Right cardiac atrium (tissue), 5 donors: ENCODE measurements around the gene KCTD19. TPM values are rescaled to one million over a fixed set of nuclear protein-coding genes. Genes with fewer than 3 reads are reported as not detected.
A peak's percentile ranks its signal among the peaks of the same experiment; 100 is the strongest.

ENCODE experiments used
- ATAC-seq, 2 donors: fragments of 200-7000 bp; cut with Tn5 transposase; one replicate each; pipeline versions ENCODE4 v1.8.0 to v1.9.1; 2020; ENCODE audit warnings: moderate library complexity in 2 of 2, mild to moderate bottlenecking in 1 of 2
- DNase-seq, 3 donors: peaks; one replicate each; pipeline ENCODE4 v3.0.0-alpha.2; 2020
- H3K27ac ChIP-seq: one replicate; pipeline ENCODE4 v1.5.1; 2013; ENCODE audit warnings: mild to moderate bottlenecking, low read length, control low read depth, moderate library complexity
- H3K27me3 ChIP-seq: one replicate; pipeline ENCODE4 v1.6.1; 2013; ENCODE audit not compliant: control insufficient read depth, insufficient read depth
- H3K4me1 ChIP-seq: one replicate; pipeline ENCODE4 v1.6.1; 2013; ENCODE audit warnings: low read length; ENCODE audit not compliant: control insufficient read depth, insufficient read depth
- H3K4me3 ChIP-seq: one replicate; pipeline ENCODE4 v1.5.1; 2013; ENCODE audit warnings: low read length, control low read depth
- H3K9me3 ChIP-seq: one replicate; pipeline ENCODE4 v1.6.1; 2013; ENCODE audit warnings: low read length; ENCODE audit not compliant: control insufficient read depth
- WGBS: extraction: QIAGEN DNeasy Blood & Tissue Kit; methylation state at CpG from one replicate; pipeline ENCODE4 v1.1.7; 2013; 5-methylcytosine and 5-hydroxymethylcytosine counted together
- intact Hi-C, 4 donors: fragments of 100-400 bp; cut with DNase I; formaldehyde crosslinking; loops; one replicate each; pipeline versions ENCODE4 v1.11.0 to v1.14.0; 2022 to 2023
- polyA plus RNA-seq: library from polyadenylated mRNA; stranded (reverse); fragments of 200-250 nt; gene quantifications from one replicate; pipeline ENCODE4 v1.2.3, GENCODE V29; 2013
- total RNA-seq, 4 donors: library from RNA; stranded (reverse); fragmentation: NEBNext Ultra II Directional; extraction: Animal tissue kit (Norgen Biotek cat#: 25700); gene quantifications; one replicate each; pipeline ENCODE4 v1.2.1, GENCODE V29; 2021
- donor health status: healthy with polysubstance abuse.
- donor health status: DM: no; HTN: yes; CAD: no.
- donor health status: DM: no; HTN: no; CAD: no.
- donor health status: DM: no; HTN: yes; CAD: no; lungs with severe emphysema.
- donor health status: DM: yes; HTN: yes; CAD: no.

The KCTD19 gene
- total and polyA plus RNA-seq, 5 donors, result 0.06 to 0.07 TPM; not detected in 3

- Histone ChIP-seq H3K9me3 (no peaks in the 10 kb centered on the region), H3K27ac (no peak overlapping the region), H3K27me3 (no peaks in the 10 kb centered on the region), H3K4me3 (no peak overlapping the region), H3K4me1 (no peaks in the 10 kb centered on the region)
- intact Hi-C loops, result no loop called here
- ATAC-seq (no peak), DNase-seq (no peak)
These were observed 8.7 kb downstream of the KCTD19 start for GRCh38 chr16:67317853-67318252.

DNA sequence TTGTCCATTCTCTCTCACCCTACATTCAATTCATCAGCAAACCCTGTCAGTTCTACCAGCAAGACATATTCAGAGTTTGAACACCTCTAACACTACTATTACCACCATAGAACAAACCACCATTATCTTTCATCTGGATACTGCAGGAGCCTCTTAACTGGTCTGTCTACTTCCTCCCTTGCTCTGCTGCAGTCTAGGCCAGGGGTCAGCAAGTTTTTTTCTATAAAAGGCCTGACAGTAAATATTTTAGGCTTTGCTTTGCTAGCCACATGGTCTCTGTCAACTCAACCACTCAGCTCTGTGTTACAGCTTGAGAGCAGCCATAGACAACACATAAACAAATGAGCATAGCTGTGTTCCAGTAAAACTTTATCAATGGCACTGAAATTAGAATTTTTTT, 13.8 kb downstream of the KCTD19 start:
- Histone ChIP-seq H3K4me1 (no peaks in the 10 kb centered on the region), H3K27ac (no peak overlapping the region), H3K27me3 (no peaks in the 10 kb centered on the region), H3K4me3 (no peak overlapping the region), H3K9me3 (no peaks in the 10 kb centered on the region)
- DNase-seq, result no peak
- ATAC-seq, result no peak
- intact Hi-C loops, result no loop called here

- no peak overlapping the region for H3K4me3 ChIP-seq
- no peaks in the 10 kb centered on the region for H3K9me3 ChIP-seq
- H3K27ac ChIP-seq, result no peak overlapping the region
- DNase-seq (peak in 2 of 3 donors; percentile 57 to 66), ATAC-seq (peak; percentile 85 to 96)
- no peaks in the 10 kb centered on the region for H3K4me1 ChIP-seq
- no peaks in the 10 kb centered on the region for H3K27me3 ChIP-seq
- intact Hi-C loops, result no loop called here
- 47% methylated on average over 5 of the region's 5 CpGs for WGBS
These were observed 14.7 kb downstream of the KCTD19 start for GRCh38 chr16:67311607-67312488.

- Histone ChIP-seq H3K27ac (no peak overlapping the region), H3K9me3 (no peaks in the 10 kb centered on the region), H3K27me3 (no peaks in the 10 kb centered on the region), H3K4me1 (no peaks in the 10 kb centered on the region), H3K4me3 (no peak overlapping the region)
- intact Hi-C loops, result no loop called here
- WGBS, result 92% methylated on average over 3 of the region's 3 CpGs
- DNase-seq (no peak), ATAC-seq (no peak)
These were observed 16.0 kb downstream of the KCTD19 start for GRCh38 chr16:67310561-67310960.

DNA sequence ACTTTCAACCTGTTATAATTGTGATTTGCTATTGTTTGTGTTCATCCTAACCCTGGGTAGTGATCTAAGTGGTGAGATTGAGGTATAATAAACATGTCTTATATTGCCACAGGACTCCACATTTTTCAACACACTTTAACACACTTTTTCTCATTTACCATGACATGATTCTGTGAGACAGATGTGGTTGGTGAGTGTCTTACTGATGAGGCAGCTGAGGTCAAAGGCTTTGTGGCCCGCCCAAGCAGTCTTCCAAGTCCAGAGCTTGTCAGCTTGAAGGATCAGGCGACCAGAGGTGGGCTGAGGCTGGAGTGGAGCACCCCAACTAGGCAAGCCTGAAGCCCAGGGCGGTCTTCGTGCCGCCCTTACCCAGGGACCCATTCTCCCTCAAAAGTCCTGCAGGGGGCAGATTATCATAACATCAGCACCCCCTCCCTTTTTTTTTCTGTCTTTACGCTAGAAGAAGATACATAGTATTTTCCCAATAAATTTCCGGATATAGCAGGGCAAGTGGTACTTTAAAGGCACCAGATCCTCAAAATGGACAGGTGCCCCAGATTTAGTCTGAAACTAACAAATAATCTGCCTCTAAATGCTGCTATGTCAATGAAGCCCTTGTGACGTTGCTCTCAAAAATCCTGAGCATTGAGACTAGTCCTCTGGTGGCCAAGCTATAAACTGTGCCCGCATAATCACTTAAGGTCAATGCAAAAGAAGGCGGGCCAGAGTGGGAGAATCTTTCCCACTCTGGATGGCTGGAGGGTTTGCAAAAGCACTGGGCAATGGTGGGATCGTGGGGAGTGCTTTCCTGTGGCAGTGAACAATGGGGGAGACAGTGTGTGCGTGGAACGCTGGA, 21.1 kb downstream of the KCTD19 start:
- intact Hi-C loops, result no loop called here
- H3K4me3 ChIP-seq, result no peak overlapping the region

DNA sequence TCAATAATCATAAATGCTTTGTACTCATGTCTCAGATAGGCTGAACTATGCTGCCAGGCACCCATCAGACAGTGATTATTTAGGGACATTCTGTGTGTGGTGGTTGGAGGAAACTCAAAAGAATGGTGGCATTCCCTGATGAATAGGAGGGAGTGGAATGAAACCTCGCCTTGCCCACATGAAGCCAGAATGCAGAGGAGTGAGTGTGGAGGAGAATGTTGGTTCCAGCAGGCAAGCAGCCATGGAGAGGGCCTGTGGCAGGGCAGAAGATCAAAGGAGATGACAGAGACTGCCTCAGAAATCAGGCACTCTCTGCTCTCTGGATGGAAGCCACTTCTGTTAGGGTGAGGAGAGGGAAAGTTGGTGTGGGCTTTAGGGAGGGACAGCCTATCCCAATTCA, 22.5 kb downstream of the KCTD19 start:
- DNase-seq, result no peak
- intact Hi-C loops, result no loop called here
- 58% methylated on average over 1 of the region's 1 CpG for WGBS
- no peaks in the 10 kb centered on the region for H3K27me3 ChIP-seq
- H3K27ac ChIP-seq, result no peak overlapping the region
- H3K9me3 ChIP-seq, result no peaks in the 10 kb centered on the region
- ATAC-seq, result no peak
- peaks cover 4% of the 10 kb centered on the region for H3K4me1 ChIP-seq
- H3K4me3 ChIP-seq, result no peak overlapping the region

More for the DNA sequence above, 21.1 kb downstream of the KCTD19 start:
- H3K27me3 ChIP-seq, result no peaks in the 10 kb centered on the region
- 88% methylated on average over 13 of the region's 13 CpGs for WGBS
- H3K4me1 ChIP-seq, result peaks cover 4% of the 10 kb centered on the region
- no peaks in the 10 kb centered on the region for H3K9me3 ChIP-seq
- DNase-seq (no peak), ATAC-seq (no peak)
- H3K27ac ChIP-seq, result no peak overlapping the region

GRCh38 chr16:67302970-67303369, 23.6 kb downstream of the KCTD19 start:
- H3K4me1 ChIP-seq, result peaks cover 4% of the 10 kb centered on the region
- 81% methylated on average over 8 of the region's 8 CpGs for WGBS

GRCh38 chr16:67302076-67302475, 24.5 kb downstream of the KCTD19 start:
- intact Hi-C loops, result no loop called here
- Histone ChIP-seq H3K4me3 (no peak overlapping the region), H3K27me3 (no peaks in the 10 kb centered on the region), H3K4me1 (peaks cover 4% of the 10 kb centered on the region), H3K27ac (no peak overlapping the region), H3K9me3 (no peaks in the 10 kb centered on the region)
- no peak for DNase-seq
- 75% methylated on average over 7 of the region's 7 CpGs for WGBS
- peak; percentile 18 to 24 for ATAC-seq

More at GRCh38 chr16:67302970-67303369, 23.6 kb downstream of the KCTD19 start:
- intact Hi-C loops, result no loop called here
- H3K9me3 ChIP-seq, result no peaks in the 10 kb centered on the region
- no peak overlapping the region for H3K4me3 ChIP-seq
- no peaks in the 10 kb centered on the region for H3K27me3 ChIP-seq
- DNase-seq, result no peak
- no peak for ATAC-seq
- H3K27ac ChIP-seq, result no peak overlapping the region

- intact Hi-C loops, result no loop called here
- ATAC-seq (peak; percentile 91 to 95), DNase-seq (peak; percentile 87 to 94 (median 89))
- peaks cover 4% of the 10 kb centered on the region for H3K4me1 ChIP-seq
- no peaks in the 10 kb centered on the region for H3K27me3 ChIP-seq
- 61% methylated on average over 11 of the region's 11 CpGs for WGBS
- no peak overlapping the region for H3K27ac ChIP-seq
- H3K9me3 ChIP-seq, result no peaks in the 10 kb centered on the region
- no peak overlapping the region for H3K4me3 ChIP-seq
These were observed 25.3 kb downstream of the KCTD19 start for GRCh38 chr16:67301080-67301782.

- Histone ChIP-seq H3K4me3 (no peak overlapping the region), H3K27ac (no peak overlapping the region), H3K9me3 (no peaks in the 10 kb centered on the region), H3K4me1 (peaks cover 4% of the 10 kb centered on the region), H3K27me3 (no peaks in the 10 kb centered on the region)
- peak in 1 of 3 donors; percentile 37 for DNase-seq
- intact Hi-C loops, result no loop called here
- no peak for ATAC-seq
- WGBS, result 95% methylated on average over 15 of the region's 15 CpGs
These were observed 27.3 kb downstream of the KCTD19 start for GRCh38 chr16:67299269-67299668.

DNA sequence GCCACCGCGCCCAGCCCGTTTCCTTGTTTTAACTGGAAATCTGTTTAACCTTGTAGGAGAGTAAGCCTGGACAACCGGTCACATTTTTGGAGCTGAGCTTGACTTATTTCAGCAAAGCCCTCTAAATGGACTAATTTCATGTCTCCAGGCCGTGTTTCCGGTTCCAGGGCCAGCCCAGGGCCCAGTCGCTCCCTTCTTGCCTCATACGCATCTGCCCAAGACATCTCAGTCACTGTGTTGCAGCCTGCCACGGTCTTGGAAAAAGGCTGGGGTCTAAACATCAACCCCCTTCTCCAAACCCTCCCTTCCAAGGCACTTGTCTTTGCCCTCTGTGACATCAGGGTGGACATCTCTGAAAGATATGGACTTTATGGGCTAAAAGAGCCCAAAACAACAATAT, 28.3 kb downstream of the KCTD19 start:
- ATAC-seq, result no peak
- no peak for DNase-seq
- no peak overlapping the region for H3K4me3 ChIP-seq
- no peaks in the 10 kb centered on the region for H3K27me3 ChIP-seq
- WGBS, result 94% methylated on average over 9 of the region's 9 CpGs
- no peaks in the 10 kb centered on the region for H3K9me3 ChIP-seq
- intact Hi-C loops, result no loop called here
- H3K27ac ChIP-seq, result no peak overlapping the region
- H3K4me1 ChIP-seq, result peaks cover 4% of the 10 kb centered on the region
